ENCODE measurements around the gene NMNAT2. TPM values are rescaled to one million over a fixed set of nuclear protein-coding genes. Genes with fewer than 3 reads are reported as not detected.

The NMNAT2 gene
- total and polyA plus RNA-seq, 2 donors (not counting 3 experiments of a cell fraction or from before 2014, with no cell fraction given) = 0.28 to 0.38 TPM

DNA sequence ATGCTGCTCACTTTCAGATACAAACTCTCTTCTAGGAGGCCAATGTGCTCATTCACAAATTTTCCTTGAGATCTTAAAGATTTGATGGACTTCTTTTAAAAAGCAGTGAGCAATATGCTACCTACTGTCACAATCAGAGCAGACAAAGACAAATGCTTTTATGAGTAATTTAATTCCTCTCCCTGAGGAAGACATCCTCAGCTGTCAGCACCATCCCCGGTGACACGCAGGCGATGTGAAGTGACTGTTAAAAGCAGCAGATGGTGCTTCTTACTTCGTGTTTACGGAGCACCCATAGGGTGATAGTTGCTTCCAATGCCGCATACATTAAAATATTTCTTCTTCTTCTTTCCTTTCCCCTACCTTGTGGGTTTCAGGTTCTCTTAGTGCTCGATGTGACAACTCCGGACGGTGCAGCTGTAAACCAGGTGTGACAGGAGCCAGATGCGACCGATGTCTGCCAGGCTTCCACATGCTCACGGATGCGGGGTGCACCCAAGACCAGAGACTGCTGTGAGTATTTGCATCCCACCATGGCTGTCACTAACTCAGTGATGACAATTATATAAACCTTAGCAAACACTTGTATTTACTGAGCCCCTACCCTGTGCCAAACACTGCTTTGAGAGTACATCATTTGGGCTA lies 203.0 kb downstream of the NMNAT2 start:
- Histone ChIP-seq H3K36me3 (ENCODE audit: control insufficient read depth in 2 of 2, extremely low read depth in 1 of 2, insufficient read depth in 2 of 2, low read length in 2 of 2) (no peaks in the 10 kb centered on the region), H3K4me1 (ENCODE audit: control insufficient read depth, extremely low read depth, insufficient read depth, low read length) (peaks cover 4% of the 10 kb centered on the region), H3K4me3 (replicated peaks in 1 of 3; ENCODE audit: insufficient read depth in 1 of 3, low read depth in 1 of 3, low read length in 3 of 3) (no peak overlapping the region), H4K20me1 (replicated peaks; ENCODE audit: control insufficient read depth, extremely low read depth, insufficient read depth, low read length) (no peaks in the 10 kb centered on the region), H3K9me3 (replicated peaks; ENCODE audit: control insufficient read depth, insufficient read depth, low read length) (no peaks in the 10 kb centered on the region), H3K79me2 (ENCODE audit: control insufficient read depth, insufficient read depth, low read length) (no peaks in the 10 kb centered on the region), H3K9me1 (replicated peaks; ENCODE audit: control insufficient read depth, extremely low read depth, insufficient read depth, low read length) (no peaks in the 10 kb centered on the region), H3K9ac (replicated peaks; ENCODE audit: extremely low read depth, insufficient read depth, low read length) (no peak overlapping the region), H3K4me2 (ENCODE audit: insufficient read depth, low read length) (no peak overlapping the region), H3K27ac (ENCODE audit: insufficient read depth, low read depth, low read length) (no peak overlapping the region), H2AFZ (ENCODE audit: low read depth, low read length) (no peak overlapping the region), H3K27me3 (ENCODE audit: control insufficient read depth in 2 of 2, insufficient read depth in 2 of 2, low read length in 2 of 2) (peaks cover 0 to 5% of the 10 kb centered on the region in 2 experiments)
- no TSS peak for BruUV-seq (replicated peaks)
- DNase-seq (ENCODE audit: low read depth, low spot score) = no peak
- dilution Hi-C loops (cut with MboI; ENCODE audit: extremely low pct_ligation_motif_present, low sequenced_read_pairs) = no loop called here
- ChIA-PET CTCF (interaction anchor here (1.0 to 1.7 kb wide), 3 partner anchors 11 to 252 kb away, joined by 3 to 4 read pairs (median 3); no protein-coding TSS in a partner anchor), POLR2A (no interaction called here)
- FAIRE-seq = no peak
- intact Hi-C loops (cut with micrococcal nuclease) = no loop called here
- no peak for TF ChIP-seq GATA2 (IDR thresholded peaks at IDR 0.05; ENCODE audit: insufficient read depth, insufficient read length, low read depth, low read length)
- no peak for TF ChIP-seq MYC (IDR thresholded peaks at IDR 0.05; ENCODE audit: low read depth, low read length)
- TF ChIP-seq POLR2AphosphoS5 (IDR thresholded peaks at IDR 0.05; ENCODE audit: insufficient read depth, low read depth, low read length) = no peak
- TF ChIP-seq, protein P1, sequence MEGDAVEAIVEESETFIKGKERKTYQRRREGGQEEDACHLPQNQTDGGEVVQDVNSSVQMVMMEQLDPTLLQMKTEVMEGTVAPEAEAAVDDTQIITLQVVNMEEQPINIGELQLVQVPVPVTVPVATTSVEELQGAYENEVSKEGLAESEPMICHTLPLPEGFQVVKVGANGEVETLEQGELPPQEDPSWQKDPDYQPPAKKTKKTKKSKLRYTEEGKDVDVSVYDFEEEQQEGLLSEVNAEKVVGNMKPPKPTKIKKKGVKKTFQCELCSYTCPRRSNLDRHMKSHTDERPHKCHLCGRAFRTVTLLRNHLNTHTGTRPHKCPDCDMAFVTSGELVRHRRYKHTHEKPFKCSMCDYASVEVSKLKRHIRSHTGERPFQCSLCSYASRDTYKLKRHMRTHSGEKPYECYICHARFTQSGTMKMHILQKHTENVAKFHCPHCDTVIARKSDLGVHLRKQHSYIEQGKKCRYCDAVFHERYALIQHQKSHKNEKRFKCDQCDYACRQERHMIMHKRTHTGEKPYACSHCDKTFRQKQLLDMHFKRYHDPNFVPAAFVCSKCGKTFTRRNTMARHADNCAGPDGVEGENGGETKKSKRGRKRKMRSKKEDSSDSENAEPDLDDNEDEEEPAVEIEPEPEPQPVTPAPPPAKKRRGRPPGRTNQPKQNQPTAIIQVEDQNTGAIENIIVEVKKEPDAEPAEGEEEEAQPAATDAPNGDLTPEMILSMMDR (IDR thresholded peaks at IDR 0.05; ENCODE audit: extremely low read depth in 1 of 2, insufficient read depth in 1 of 2, low read depth in 1 of 2, low read length in 2 of 2) = no peak
- TF ChIP-seq POLR2A (IDR thresholded peaks at IDR 0.05; ENCODE audit: low read depth, low read length) = no peak
- TF ChIP-seq JUN (IDR thresholded peaks at IDR 0.05; ENCODE audit: borderline replicate concordance, insufficient read depth, insufficient read length, low read depth) = no peak
- TF ChIP-seq EZH2 (IDR thresholded peaks at IDR 0.05; ENCODE audit: borderline replicate concordance, low read depth, low read length, severe bottlenecking) = no peak
- TF ChIP-seq, protein P2, sequence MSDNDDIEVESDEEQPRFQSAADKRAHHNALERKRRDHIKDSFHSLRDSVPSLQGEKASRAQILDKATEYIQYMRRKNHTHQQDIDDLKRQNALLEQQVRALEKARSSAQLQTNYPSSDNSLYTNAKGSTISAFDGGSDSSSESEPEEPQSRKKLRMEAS (IDR thresholded peaks at IDR 0.05; ENCODE audit: insufficient read depth, insufficient read length) = no peak
- no peak for TF ChIP-seq FOS (IDR thresholded peaks at IDR 0.05; ENCODE audit: borderline replicate concordance, insufficient read depth, low read length)
